Small intestine (tissue), 7 donors: ENCODE measurements around the gene CCN5. TPM values are rescaled to one million over a fixed set of nuclear protein-coding genes. Genes with fewer than 3 reads are reported as not detected.
"Not testable (repeated sequence)": the region's sequence is repeated elsewhere in the genome, so short reads cannot be mapped to it uniquely, and the experiment has no call there.

Experiments
- DNase-seq, 2 donors: peaks; one replicate each; pipeline versions ENCODE4 v3.0.0 to v3.0.0-alpha.2; 2013
- FAIRE-seq: peaks from 2 replicates; lab custom pipeline; 2012; peaks lifted over from hg19 to GRCh38; lab: Jason Lieb, UNC
- H3K27ac ChIP-seq, 3 donors: one replicate each; pipeline ENCODE4 v1.5.1; 2013; ENCODE audit warnings: low read length in 2 of 3, mild to moderate bottlenecking in 2 of 3, control low read depth in 1 of 3, inconsistent platforms in 1 of 3, low read depth in 1 of 3, moderate library complexity in 1 of 3
- H3K27me3 ChIP-seq, 3 donors: one replicate each; pipeline ENCODE4 v1.6.1; 2013; ENCODE audit warnings: low read length in 3 of 3, inconsistent platforms in 1 of 3; ENCODE audit not compliant: control insufficient read depth in 3 of 3, insufficient read depth in 3 of 3
- H3K36me3 ChIP-seq, 3 donors: one replicate each; pipeline ENCODE4 v1.6.1; 2013; ENCODE audit warnings: low read length in 3 of 3, inconsistent platforms in 1 of 3, low read depth in 1 of 3, mild to moderate bottlenecking in 1 of 3, moderate library complexity in 1 of 3; ENCODE audit not compliant: control insufficient read depth in 3 of 3, insufficient read depth in 2 of 3
- H3K4me1 ChIP-seq, 3 donors: one replicate each; pipeline ENCODE4 v1.6.1; 2013; ENCODE audit warnings: low read length in 2 of 3, inconsistent platforms in 1 of 3, low read depth in 1 of 3, mild to moderate bottlenecking in 1 of 3, moderate library complexity in 1 of 3; ENCODE audit not compliant: control insufficient read depth in 3 of 3, insufficient read depth in 2 of 3
- H3K4me3 ChIP-seq, 3 donors: one replicate each; pipeline ENCODE4 v1.5.1; 2013; ENCODE audit warnings: low read length in 3 of 3, control low read depth in 1 of 3, inconsistent platforms in 1 of 3, low read depth in 1 of 3, mild to moderate bottlenecking in 1 of 3, moderate library complexity in 1 of 3
- H3K9me3 ChIP-seq, 2 donors: one replicate each; pipeline ENCODE4 v1.6.1; 2013; ENCODE audit warnings: low read depth in 1 of 2, low read length in 1 of 2; ENCODE audit not compliant: control insufficient read depth in 2 of 2, insufficient read depth in 1 of 2
- WGBS, 3 donors: extraction: QIAGEN DNeasy Blood & Tissue Kit; methylation state at CpG; one replicate each; pipeline ENCODE4 v1.1.7; 2013; 5-methylcytosine and 5-hydroxymethylcytosine counted together
- polyA plus RNA-seq, 4 donors: library from polyadenylated mRNA; stranded (reverse) in 3 of 4; unstranded in 1 of 4; fragments of 200-250 nt in 3 of 4; fragments of 120-200 nt in 1 of 4; gene quantifications; one replicate each; pipeline versions ENCODE4 v1.2.1 to v1.2.3, GENCODE V29; 2013
- donor health status: healthy with polysubstance abuse.
- donor health status: control.
- donor health status: control.
- donor health status: Bipolar disorder and iron deficiency.
- donor health status: healthy.

CCN5 gene
- polyA plus RNA-seq, 4 donors, result 0.07 to 2.2 (median 1.9) TPM; not detected in 1

DNA sequence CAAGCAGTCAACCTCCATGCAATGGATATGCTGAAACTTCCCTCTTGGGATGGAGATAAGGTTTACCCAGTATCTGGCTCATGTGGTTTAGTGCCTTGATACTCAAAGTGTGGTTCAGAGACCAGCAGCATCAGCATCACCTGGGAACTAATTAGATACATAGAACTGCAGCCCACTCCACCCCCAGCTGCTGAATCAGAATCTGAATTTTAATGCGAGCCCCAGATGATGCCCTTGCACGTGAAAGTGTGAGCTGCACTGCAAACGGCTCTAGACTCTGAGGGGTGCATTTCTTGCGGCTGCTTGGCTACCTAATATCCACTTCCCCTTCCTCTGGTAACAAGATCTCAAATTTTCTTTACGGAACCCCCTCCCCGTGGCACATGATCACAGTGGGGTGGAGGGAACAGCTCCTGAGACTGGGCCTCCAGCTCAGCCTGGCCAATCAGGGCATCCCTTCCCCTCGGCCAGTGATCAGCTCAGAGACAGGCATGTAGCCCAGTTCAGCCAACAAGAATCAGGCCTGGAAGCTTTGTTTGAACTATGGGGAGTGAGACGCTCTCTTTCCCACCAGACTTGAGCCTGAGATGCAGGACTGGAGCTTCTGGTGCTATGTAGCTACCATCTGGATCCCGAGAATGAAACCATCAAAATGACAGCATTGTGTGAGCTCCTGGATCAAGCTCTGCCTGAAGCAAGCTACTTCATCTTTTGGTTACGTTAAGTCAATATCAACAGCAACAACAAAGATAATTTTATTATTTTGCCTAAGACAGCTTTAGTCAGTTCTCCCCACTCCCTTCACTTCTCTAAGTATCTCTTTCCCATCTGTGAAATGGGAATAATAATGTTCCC lies 43.3 kb downstream of the CCN5 start:
- 63 to 69% (median 69%) methylated on average over 10 of the region's 10 CpGs for WGBS, 3 donors
- no peak for FAIRE-seq
- DNase-seq, result no peak

DNA sequence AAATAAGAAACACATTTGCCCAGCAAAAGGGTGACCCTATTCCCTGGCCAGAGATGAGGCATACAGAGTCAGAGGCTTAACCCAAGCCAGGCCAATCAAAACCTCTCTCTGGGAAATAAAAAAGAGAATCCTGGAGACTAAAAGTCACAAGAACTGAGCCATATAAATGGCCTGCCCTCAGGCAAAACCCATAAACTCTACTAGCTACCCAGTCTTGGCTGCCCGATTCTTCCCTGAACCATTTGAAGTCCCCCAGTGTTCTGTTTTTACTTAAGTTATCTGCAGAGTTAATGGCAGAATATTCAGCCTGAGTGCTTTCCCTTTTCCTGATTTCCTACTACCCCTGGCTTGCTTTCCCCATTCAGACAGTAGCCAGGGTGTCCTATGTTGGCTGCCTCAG lies 44.4 kb downstream of the CCN5 start:
- no peak overlapping the region for H3K4me3 ChIP-seq
- FAIRE-seq, result no peak
- 89 to 93% (median 91%) methylated on average over 1 of the region's 1 CpG for WGBS, 3 donors

More for the DNA sequence above, 43.3 kb downstream of the CCN5 start:
- Histone ChIP-seq H3K27ac (no peak overlapping the region), H3K4me3 (no peak overlapping the region), H3K36me3 (peaks cover 0 to 33% (median 0%) of the 10 kb centered on the region in 3 donors), H3K9me3 (no peaks in the 10 kb centered on the region), H3K4me1 (no peaks in the 10 kb centered on the region), H3K27me3 (no peaks in the 10 kb centered on the region)

GRCh38 chr20:44761423-44761822 lies 46.3 kb downstream of the CCN5 start:
- Histone ChIP-seq H3K4me3 (no peak overlapping the region), H3K36me3 (peaks cover 0 to 19% (median 0%) of the 10 kb centered on the region in 3 donors), H3K27me3 (no peaks in the 10 kb centered on the region), H3K9me3 (no peaks in the 10 kb centered on the region), H3K4me1 (no peaks in the 10 kb centered on the region), H3K27ac (no peak overlapping the region)
- 44 to 55% (median 48%) methylated on average over 3 of the region's 3 CpGs for WGBS, 3 donors
- DNase-seq, result no peak
- no peak for FAIRE-seq

More for the DNA sequence above, 44.4 kb downstream of the CCN5 start:
- no peaks in the 10 kb centered on the region for H3K27me3 ChIP-seq
- H3K27ac ChIP-seq, result no peak overlapping the region
- H3K4me1 ChIP-seq, result no peaks in the 10 kb centered on the region
- no peaks in the 10 kb centered on the region for H3K9me3 ChIP-seq
- DNase-seq, result no peak
- peaks cover 0 to 30% (median 0%) of the 10 kb centered on the region in 3 donors for H3K36me3 ChIP-seq

- Histone ChIP-seq H3K4me3 (no peak overlapping the region), H3K27ac (peak overlapping the region in 1 of 3 donors; percentile 29), H3K27me3 (no peaks in the 10 kb centered on the region), H3K9me3 (no peaks in the 10 kb centered on the region), H3K36me3 (peaks cover 0 to 11% (median 0%) of the 10 kb centered on the region in 3 donors), H3K4me1 (no peaks in the 10 kb centered on the region)
- DNase-seq (no peak), FAIRE-seq (no peak)
- 55 to 65% (median 57%) methylated on average over 8 to 10 of the region's 10 CpGs for WGBS, 3 donors
Observed at GRCh38 chr20:44762466-44763140, 47.4 kb downstream of the CCN5 start.

DNA sequence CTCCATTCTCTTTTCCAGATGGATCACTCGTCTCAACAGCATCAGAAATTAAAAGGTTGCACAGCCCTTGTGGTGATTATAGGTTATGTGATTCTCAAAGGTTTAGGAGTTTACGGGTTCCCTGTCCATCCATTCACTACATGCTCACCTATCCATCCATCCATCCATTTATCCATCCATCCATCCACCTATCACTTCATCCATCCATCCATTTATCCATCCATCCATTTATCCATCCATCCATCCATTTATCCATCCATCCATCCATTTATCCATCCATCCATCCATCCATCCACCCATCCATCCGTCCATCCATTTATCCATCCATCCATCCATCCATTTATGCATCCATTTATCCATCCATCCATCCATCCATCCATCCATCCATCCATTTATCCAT lies 48.6 kb downstream of the CCN5 start:
- DNase-seq, H3K4me1 ChIP-seq, H3K36me3 ChIP-seq, H3K27ac ChIP-seq, H3K4me3 ChIP-seq, FAIRE-seq, H3K9me3 ChIP-seq, H3K27me3 ChIP-seq: not testable (repeated sequence)
- 84 to 88% (median 85%) methylated on average over 3 of the region's 3 CpGs for WGBS, 3 donors

- no peak overlapping the region for H3K27ac ChIP-seq
- DNase-seq (no peak), FAIRE-seq (no peak)
- no peak overlapping the region for H3K4me3 ChIP-seq
- WGBS, 3 donors, result 53 to 59% (median 55%) methylated on average over 4 of the region's 4 CpGs
- peaks cover 0 to 14% (median 0%) of the 10 kb centered on the region in 3 donors for H3K36me3 ChIP-seq
- no peaks in the 10 kb centered on the region for H3K4me1 ChIP-seq
- H3K9me3 ChIP-seq, result no peaks in the 10 kb centered on the region
- peaks cover 0 to 6% (median 0%) of the 10 kb centered on the region in 3 donors for H3K27me3 ChIP-seq
Observed at GRCh38 chr20:44765091-44765490, 49.9 kb downstream of the CCN5 start.

DNA sequence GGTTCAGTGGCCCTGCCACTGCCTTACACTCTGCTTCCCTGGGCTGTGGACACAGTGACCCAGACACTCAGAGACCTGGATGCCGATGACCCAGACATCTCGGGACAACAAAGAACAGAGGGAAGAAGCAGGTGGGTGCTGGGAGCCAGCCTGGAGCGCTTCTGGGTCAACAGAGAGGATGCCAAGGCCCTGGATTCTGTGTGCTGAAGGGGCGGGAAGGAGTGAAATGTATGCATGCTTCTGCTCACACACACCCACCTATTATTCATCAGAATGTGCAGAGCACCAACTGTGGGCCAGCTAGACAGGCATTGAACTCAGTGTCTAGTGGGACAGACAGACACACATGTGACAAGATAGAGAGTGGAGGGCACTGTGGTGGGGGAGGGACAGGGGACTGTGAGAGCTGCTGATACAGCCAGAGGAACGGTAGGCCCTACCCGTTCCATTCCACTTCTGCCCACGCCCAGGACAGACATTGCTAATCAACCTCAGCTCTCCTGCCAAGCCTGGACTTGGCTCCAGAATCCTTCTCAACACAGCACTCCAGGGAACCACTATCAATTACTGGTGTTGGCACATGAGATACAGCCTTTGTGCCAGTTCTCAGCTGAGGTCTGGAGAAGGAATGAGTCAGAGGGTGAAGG lies 50.7 kb downstream of the CCN5 start:
- Histone ChIP-seq H3K4me1 (no peaks in the 10 kb centered on the region), H3K27me3 (peaks cover 0 to 6% (median 0%) of the 10 kb centered on the region in 3 donors), H3K27ac (no peak overlapping the region), H3K36me3 (peaks cover 0 to 14% (median 0%) of the 10 kb centered on the region in 3 donors), H3K9me3 (no peaks in the 10 kb centered on the region), H3K4me3 (no peak overlapping the region)
- WGBS, 3 donors, result 41 to 56% (median 45%) methylated on average over 7 of the region's 7 CpGs
- no peak for FAIRE-seq
- no peak for DNase-seq

- no peaks in the 10 kb centered on the region for H3K4me1 ChIP-seq
- whole genome bisulfite sequencing, 3 donors, result 53 to 70% (median 67%) methylated on average over 6 to 8 of the region's 8 CpGs
- H3K9me3 ChIP-seq, result no peaks in the 10 kb centered on the region
- peaks cover 0 to 16% (median 0%) of the 10 kb centered on the region in 3 donors for H3K27me3 ChIP-seq
- DNase-seq, result no peak
- peaks cover 0 to 12% (median 0%) of the 10 kb centered on the region in 3 donors for H3K36me3 ChIP-seq
- no peak overlapping the region for H3K27ac ChIP-seq
- no peak overlapping the region for H3K4me3 ChIP-seq
- no peak for FAIRE-seq
Observed at GRCh38 chr20:44768256-44768655, 53.1 kb downstream of the CCN5 start.
